Measurements from ENCODE around the gene LRRC56.

The LRRC56 gene

DNA sequence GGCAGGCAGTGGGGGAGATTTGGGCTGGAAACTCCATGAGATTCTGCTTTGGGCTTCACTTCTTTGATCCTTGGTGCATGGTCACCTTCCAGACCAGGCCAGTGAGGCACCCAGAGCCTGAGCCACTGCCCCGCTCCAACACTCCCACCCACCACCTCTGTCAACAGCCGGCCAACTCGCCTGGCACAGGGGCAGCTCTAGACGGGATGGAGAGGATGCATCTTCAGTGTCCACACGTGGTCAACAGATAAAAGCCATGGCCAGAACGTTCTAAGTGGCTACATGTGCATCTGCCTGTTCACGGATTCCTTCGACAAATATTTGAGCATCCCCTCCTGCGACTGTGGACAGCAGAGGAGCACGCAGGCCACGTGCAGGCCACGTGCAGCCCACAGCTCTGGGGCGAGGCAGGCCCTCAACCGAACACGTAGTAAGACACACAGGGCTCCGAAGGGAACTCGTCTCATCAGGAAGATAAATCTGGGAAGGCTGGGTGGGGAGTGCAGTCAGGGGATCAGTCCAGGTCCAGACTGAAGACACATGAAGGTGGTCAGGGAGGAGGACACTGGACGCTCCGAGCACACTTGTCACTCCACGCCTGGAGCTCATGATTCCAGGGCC, 1.2 kb downstream of the LRRC56 start:
- no peak for DNase-seq (ENCODE audit: low read depth in 4 of 4, low spot score in 1 of 4)

DNA sequence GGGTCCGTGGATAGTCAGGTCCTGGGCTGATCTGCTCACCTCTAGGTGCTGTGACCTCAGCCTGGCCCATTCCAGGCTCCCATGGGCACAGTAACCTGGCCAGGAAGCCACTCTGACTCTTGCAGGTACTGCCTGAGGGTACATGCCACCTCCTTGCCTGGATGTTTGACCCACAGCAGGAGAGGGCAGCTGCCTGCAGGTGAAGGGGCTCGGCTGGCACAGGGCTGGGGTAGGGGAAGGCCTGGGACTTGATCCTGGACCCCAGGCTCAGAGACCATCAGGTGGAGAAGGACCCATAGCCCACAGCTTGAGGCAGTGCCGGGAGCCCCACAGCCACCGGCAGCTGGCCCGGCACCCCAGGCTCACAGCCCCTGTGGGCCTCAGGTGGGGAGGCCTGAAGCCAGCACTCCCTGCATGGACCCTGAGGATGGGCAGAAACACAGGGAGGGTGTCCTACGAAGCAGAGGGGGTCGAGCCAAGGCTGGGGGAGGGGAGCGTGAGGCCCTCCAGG, 2.7 kb downstream of the LRRC56 start:
- no peak for DNase-seq (ENCODE audit: low read depth in 4 of 4, low spot score in 1 of 4)

- no peak for DNase-seq (ENCODE audit: low read depth in 4 of 4, low spot score in 1 of 4)
Measured at GRCh38 chr11:540583-541432, 3.5 kb downstream of the LRRC56 start.

GRCh38 chr11:541433-541885, 4.1 kb downstream of the LRRC56 start:
- DNase-seq (ENCODE audit: low read depth in 4 of 4, low spot score in 1 of 4), result no peak

- DNase-seq (ENCODE audit: low read depth in 4 of 4, low spot score in 1 of 4), result no peak
Measured at GRCh38 chr11:544817-545166, 7.5 kb downstream of the LRRC56 start.

GRCh38 chr11:545171-545570, 7.8 kb downstream of the LRRC56 start:
- no peak for DNase-seq (ENCODE audit: low read depth in 4 of 4, low spot score in 1 of 4)

DNA sequence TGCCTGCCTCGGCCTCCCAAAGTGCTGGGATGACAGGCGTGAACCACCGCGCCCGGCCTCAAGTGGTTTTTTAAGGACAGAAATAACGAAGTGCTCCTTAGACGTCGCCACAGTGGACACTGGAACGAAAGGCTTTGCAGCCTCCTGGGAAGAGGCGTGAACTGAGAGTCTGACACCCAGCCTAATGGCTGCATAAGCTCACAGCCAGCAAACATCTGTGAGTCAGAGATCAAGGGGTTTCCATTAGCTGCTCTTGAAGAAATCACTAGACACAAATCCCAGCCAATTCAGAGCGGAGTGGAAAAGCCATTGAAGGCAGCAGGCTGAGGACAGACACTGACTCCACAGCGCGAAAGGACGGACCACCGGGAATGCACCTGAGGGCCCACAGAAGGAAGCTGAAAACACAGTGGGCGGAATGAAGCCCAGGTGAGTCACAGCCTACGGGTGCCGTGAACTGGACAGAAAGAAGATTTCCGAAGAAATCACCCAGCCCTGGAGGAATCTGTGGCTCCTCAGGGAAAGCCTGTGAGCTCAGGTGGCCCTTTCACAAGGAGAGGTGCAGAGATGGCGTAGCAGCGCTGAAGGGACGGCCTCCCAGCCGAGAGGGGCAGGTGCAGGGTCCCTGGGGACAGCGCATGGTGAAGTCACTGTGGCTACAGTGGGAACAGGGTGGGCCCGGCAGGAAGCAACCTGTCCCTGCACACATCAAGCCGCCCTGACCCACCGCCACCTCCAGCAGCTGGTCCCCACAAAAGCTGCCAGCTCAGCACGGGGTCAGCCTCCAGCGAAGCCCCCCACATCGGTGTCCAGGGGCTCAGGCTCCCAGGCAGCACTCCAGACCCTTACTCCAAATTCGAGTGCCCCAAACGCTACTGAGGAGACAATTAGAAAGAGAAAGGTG, 11.6 kb downstream of the LRRC56 start:
- DNase-seq (ENCODE audit: low read depth in 4 of 4, low spot score in 1 of 4), result no peak

GRCh38 chr11:550021-550745, 12.9 kb downstream of the LRRC56 start:
- DNase-seq (ENCODE audit: low read depth in 4 of 4, low spot score in 1 of 4), result no peak

DNA sequence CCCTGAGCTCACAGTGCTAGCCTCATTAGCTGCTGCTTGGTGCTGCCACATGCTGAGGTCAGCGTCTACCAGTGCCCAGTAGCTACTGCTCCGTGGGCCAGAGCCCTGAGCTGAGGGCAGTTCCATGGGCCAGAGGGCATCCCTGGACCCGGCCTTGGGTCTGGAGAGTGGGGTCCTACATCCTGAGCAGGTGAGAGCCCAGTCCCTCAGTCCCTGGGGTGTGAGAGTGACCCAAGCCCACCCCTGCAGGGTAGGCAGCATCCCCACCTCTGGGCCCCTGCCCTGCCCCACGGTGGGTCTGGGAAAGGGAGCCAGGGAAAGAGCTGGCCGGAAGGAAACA, 13.4 kb downstream of the LRRC56 start:
- no peak for DNase-seq (ENCODE audit: low read depth in 4 of 4, low spot score in 1 of 4)

- DNase-seq (ENCODE audit: low read depth in 4 of 4, low spot score in 1 of 4), result no peak
Measured at GRCh38 chr11:551131-551530, 13.8 kb downstream of the LRRC56 start.

DNA sequence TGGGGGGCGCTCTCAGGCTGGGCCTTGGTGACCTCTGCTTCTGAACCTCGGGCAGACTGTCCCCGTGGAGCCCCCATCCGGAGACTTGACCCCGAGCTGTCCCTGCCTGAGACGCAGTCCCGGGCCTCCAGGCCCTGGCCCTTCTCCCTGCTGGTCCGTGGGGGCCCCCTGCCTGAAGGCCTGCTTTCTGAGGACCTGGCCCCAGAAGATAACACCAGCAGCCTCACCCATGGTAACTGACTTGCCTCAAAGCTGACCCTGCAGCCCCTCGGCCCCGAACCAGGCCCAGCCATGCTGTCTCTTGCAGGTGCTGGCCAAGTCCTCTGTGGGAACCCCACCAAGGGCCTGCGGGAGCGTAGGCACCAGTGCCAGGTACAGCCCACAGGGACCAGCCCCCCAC, 14.3 kb downstream of the LRRC56 start:
- DNase-seq (ENCODE audit: low read depth in 4 of 4, low spot score in 1 of 4), result no peak

DNA sequence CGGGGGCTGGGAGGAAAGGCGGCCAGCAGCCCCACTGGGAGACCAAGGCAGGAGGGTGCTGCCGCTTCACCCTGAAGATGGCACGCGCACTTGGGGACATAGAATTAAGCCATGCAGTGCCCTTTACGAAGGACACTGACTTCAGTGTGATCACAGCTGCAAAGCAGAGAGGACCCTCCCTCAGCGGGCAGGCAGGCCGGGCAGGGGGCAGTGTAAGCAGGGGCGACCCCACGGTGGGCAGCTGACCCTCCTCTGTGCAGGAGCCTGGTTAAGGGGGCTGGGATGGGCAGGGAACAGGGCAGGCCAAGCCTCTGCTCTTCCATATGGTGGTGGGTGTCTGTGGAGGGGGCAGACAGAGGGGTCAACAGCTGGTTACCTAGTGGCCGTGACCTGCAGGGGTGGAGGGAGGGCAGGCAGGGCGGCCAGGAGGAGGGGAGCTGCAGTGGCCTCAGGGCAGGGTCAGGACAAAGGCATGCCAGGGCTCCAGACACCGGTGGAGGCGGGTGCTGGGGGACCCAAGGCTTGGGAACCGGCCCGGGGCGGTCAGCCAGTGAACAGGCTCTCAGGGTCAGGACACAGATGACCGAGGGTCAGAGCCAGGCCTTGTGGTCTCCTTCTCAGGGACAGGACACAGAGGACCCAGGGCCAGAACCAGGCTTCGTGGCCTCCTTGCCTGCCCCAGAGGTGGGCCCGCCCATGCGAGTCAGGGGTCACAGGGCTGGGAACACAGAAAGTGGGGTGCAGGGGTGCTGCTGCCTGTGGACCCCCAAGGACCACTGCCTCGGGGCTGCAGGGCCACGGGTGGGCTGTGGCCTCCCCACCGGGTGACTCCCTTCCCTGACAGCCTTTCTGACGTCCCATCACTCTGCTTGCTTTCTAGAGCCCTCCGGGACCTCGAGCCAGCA, 16.0 kb downstream of the LRRC56 start:
- no peak for DNase-seq (ENCODE audit: low read depth in 4 of 4, low spot score in 1 of 4)

DNA sequence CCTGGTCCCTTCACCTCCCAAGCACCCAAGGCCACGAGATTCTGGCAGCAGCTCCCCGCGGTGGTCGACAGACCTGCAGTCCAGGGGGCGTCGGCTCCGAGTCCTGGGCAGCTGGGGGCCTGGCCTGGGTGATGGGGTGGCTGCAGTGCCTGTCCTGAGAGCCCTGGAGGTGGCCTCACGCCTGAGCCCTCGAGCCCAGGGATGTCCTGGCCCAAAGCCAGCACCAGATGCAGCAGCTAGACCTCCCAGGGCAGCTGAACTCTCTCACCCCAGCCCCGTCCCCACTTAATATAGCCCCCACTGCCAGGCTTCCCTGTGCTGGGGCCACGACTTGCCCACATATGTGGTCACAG, 16.6 kb downstream of the LRRC56 start:
- DNase-seq (ENCODE audit: low read depth in 4 of 4, low spot score in 1 of 4), result no peak

DNA sequence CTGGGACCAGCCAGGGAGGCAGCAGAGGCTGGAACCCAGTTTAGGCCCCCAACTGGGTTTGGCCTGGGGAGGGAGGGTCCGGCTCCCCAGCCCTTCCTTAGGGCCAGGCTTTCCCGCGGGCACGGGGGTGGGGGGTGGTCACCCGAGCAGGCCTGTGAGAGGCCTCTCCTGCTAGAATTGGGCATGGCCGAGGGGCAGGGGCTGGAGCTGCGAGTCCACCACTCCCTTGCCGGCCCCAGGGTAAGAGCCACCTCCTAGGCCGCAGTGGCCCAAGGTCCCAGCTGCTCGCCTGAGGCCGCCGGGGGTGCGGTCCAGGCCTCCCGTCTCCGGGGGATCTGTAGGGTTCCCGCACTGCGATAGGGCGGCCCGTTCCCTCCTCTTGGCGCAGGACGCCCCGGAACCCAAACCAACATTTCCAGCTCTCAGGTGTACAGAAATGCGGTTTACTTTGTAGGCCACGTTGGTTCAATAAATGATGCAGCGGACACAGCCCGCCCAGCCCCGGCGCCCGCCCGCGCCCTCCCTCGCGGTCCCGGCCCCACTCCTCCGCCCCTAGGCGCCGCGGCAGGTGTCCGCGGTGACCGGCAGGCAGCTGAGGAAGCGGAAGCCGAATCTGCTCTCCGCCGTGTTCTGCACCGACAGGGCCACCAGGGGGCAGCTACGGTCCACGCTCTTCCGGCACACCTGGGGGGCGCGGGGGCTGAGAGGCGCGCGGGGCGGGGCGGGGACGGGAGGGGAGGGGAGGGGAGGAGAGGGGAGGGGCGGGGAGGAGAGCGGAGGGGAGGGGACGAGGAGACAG, 17.3 kb downstream of the LRRC56 start:
- peak in 3 of 4 experiments; percentile 53 to 64 (median 62) for DNase-seq (ENCODE audit: low read depth in 4 of 4, low spot score in 1 of 4)

GRCh38 chr11:555227-555779, 18.0 kb downstream of the LRRC56 start:
- DNase-seq (ENCODE audit: low read depth in 4 of 4, low spot score in 1 of 4), result no peak

DNA sequence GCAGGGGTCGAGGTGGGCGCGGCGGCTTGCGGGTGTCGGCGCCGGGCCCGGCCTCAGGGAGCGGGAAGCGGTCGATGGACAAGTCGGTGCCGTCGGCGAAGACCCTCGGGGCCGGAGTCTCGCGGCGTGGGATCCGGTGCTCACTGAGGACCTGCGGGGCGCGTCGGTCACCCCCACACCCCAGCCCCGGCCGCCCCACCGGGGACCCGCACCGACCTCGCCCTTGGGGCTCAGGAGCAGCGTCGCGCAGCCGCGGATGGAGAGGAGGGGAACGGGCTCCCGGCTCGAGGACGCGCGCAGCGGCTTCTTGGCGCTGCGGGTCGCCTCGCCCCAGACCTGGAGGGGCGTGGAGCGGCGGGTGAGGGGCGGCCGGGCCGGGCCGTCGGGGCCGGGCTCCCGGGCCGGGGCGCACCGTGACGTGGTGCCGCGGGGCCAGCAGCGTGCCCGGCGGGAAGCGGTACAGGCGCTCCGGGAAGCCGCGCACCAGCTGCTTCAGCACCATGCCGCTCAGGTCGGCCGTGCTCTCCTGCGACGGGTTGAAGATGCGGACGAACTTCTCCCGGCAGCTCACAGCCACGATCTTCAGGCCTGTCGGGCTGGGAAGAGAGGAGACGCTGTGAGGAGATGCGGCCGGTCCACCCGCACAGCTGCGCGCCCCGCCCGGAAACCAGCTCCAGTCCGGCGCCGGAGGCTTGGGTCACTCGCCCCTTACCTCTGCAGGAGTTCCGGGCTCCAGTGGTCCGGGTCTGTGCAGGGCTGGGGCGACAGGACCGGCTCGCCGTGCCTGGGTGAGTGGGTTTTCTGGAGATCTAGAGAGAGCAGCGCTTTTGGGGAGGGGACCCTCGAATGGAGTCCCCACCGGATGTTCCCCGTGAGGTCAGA, 18.7 kb downstream of the LRRC56 start:
- DNase-seq (ENCODE audit: low read depth in 4 of 4, low spot score in 1 of 4), result no peak

- no peak for DNase-seq (ENCODE audit: low read depth in 4 of 4, low spot score in 1 of 4)
Measured at GRCh38 chr11:556662-557256, 19.4 kb downstream of the LRRC56 start.
